Keratinocyte (primary cell): Measurements from ENCODE around the gene EIF2A.

Source experiments
- CTCF ChIP-seq, 3 experiments: IDR thresholded peaks in 1 of 3; conservative IDR thresholded peaks in 1 of 3; optimal IDR thresholded peaks in 1 of 3; 2 replicates in 2 of 3; 3 replicates in 1 of 3; pipeline versions ENCODE3 to v1.5.1; 2011; ENCODE audit warnings: low read length in 3 of 3, mild to moderate bottlenecking in 3 of 3, moderate library complexity in 2 of 3, control low read depth in 1 of 3, inconsistent platforms in 1 of 3; ENCODE audit not compliant: insufficient read depth in 2 of 3; ENCODE audit errors: extremely low read depth in 1 of 3
- EZH2 ChIP-seq: IDR thresholded peaks from one replicate; pipeline ENCODE4 v1.6.1; 2012; ENCODE audit warnings: inconsistent platforms, mild to moderate bottlenecking, low read length, moderate library complexity

DNA sequence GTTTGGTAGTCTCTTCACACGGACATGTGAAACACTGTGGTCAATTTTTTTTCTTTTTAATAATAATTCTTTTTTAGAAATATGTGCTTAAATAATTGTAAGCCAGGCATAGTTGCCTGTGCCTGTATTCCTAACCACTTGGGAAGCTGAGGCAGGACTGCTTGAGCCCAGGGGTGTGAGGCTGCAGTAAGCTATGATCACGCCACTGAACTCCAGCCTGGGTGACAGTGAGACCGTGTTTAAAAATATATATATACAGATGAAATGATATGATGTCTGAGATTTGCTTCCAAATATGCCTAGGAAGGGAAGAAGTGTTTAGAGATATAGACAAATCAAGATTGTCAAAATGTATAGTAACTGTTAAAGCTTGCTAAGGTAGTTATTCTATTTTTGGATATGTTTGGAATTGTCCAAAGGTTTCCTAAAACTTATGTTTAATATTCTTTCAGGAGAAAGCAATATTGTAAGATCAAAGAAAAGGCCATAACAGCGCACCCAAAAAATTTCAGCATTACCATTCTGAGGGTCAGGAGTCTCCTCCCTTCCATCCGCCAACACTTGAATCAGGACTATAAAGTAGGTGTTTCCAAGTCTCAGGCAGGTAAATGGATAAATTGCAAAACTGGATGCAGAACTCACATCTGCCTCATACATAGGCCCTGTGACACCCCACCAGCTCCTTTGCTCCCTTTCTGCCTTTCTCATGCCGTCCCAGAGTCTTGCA lies 56.0 kb downstream of the EIF2A start:
- TF ChIP-seq CTCF (optimal IDR thresholded peaks at IDR 0.05 in 1 of 3, IDR thresholded peaks at IDR 0.05 in 1 of 3, conservative IDR thresholded peaks at IDR 0.05 in 1 of 3; ENCODE audit: extremely low read depth in 1 of 3, insufficient read depth in 2 of 3, low read length in 3 of 3) (no peak), EZH2 (no peak)
